ENCODE results near the gene CFAP53.
A peak's percentile ranks its signal among the peaks of the same experiment; 100 is the strongest.

The CFAP53 gene

GRCh38 chr18:50287441-50288347 is 21.4 kb upstream of the CFAP53 start, which contains the start of gene CXXC1:
Gene CXXC1, minus strand, starts transcription at chr18:50287692. Its CDS starts 103 bp downstream, at chr18:50287589.
- peak; percentile 99 for DNase-seq

- no peak for DNase-seq
These were observed 20.7 kb upstream of the CFAP53 start for GRCh38 chr18:50287028-50287440.

- DNase-seq, result peak; percentile 23
These were observed 20.2 kb upstream of the CFAP53 start for GRCh38 chr18:50286391-50287027.

- no peak for DNase-seq
These were observed 19.5 kb upstream of the CFAP53 start for GRCh38 chr18:50285631-50286321.

- no peak for DNase-seq
These were observed 18.8 kb upstream of the CFAP53 start for GRCh38 chr18:50285071-50285470.

- DNase-seq, result no peak
These were observed 18.1 kb upstream of the CFAP53 start for GRCh38 chr18:50284255-50284885.

GRCh38 chr18:50283469-50284209 is 17.3 kb upstream of the CFAP53 start:
- DNase-seq, result no peak

GRCh38 chr18:50282521-50283335 is 16.4 kb upstream of the CFAP53 start:
- DNase-seq, result no peak

- DNase-seq, result no peak
These were observed 15.8 kb upstream of the CFAP53 start for GRCh38 chr18:50281972-50282520.

- peak; percentile 99 for DNase-seq
These were observed 15.1 kb upstream of the CFAP53 start, which contains the start of gene MBD1 for GRCh38 chr18:50281295-50281971. Gene MBD1, minus strand, starts transcription at chr18:50281523. Its CDS starts 1,531 bp downstream, at chr18:50279992.

GRCh38 chr18:50280707-50281294 is 14.5 kb upstream of the CFAP53 start:
- DNase-seq, result no peak

- DNase-seq, result no peak
These were observed 13.5 kb upstream of the CFAP53 start for GRCh38 chr18:50279752-50280151.

GRCh38 chr18:50277942-50278341 is 11.6 kb upstream of the CFAP53 start:
- no peak for DNase-seq

GRCh38 chr18:50276452-50276851 is 10.2 kb upstream of the CFAP53 start:
- no peak for DNase-seq

GRCh38 chr18:50275503-50276036 is 9.3 kb upstream of the CFAP53 start:
- DNase-seq, result no peak

GRCh38 chr18:50274941-50275340 is 8.6 kb upstream of the CFAP53 start:
- no peak for DNase-seq

- no peak for DNase-seq
These were observed 7.7 kb upstream of the CFAP53 start for GRCh38 chr18:50274044-50274442.

- DNase-seq, result no peak
These were observed 7.1 kb upstream of the CFAP53 start for GRCh38 chr18:50273203-50274043.

- no peak for DNase-seq
These were observed 6.3 kb upstream of the CFAP53 start for GRCh38 chr18:50272568-50272967.

All from eye (tissue), 1 donor.